VCaP (cell line): ENCODE data around the gene VGLL4.

ENCODE experiments used
- H3K27ac ChIP-seq: fragments of 450-650 bp; 2 replicates; pipeline ENCODE4 v1.5.1; 2017
- TF ChIP-seq, protein P1 (sequence below): fragments of 450-650 bp; conservative IDR thresholded peaks from 2 replicates; pipeline ENCODE4 v1.5.1; 2017; ENCODE audit warnings: mild to moderate bottlenecking, moderate library complexity

The VGLL4 gene

DNA sequence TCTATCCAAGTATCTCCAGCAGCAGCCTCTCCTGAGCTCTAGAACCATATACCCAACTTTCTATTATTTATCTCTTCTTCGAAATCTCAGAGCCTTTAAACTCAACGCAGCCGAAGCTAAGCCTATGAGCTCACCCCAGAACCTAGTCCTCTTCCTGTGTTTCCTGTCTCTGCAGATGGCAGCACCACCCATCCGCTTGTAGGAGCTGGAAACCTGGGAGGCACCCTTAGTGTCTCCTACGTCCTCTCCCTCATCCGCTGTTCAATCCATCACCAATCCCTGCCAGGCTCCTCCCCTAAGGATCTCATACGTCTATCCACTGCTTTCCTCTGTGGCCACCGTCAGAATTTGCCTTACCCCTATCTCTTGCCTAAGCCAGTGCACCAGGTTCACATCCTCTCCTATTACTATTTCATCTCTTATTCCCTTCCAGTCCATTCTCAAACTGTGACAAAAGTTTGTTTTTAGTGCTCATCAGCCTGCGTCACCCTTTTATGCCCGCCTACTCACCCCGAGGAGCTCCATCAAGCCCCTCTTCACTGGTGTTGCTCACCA is 9.6 kb downstream of the VGLL4 start:
- TF ChIP-seq, protein P1, sequence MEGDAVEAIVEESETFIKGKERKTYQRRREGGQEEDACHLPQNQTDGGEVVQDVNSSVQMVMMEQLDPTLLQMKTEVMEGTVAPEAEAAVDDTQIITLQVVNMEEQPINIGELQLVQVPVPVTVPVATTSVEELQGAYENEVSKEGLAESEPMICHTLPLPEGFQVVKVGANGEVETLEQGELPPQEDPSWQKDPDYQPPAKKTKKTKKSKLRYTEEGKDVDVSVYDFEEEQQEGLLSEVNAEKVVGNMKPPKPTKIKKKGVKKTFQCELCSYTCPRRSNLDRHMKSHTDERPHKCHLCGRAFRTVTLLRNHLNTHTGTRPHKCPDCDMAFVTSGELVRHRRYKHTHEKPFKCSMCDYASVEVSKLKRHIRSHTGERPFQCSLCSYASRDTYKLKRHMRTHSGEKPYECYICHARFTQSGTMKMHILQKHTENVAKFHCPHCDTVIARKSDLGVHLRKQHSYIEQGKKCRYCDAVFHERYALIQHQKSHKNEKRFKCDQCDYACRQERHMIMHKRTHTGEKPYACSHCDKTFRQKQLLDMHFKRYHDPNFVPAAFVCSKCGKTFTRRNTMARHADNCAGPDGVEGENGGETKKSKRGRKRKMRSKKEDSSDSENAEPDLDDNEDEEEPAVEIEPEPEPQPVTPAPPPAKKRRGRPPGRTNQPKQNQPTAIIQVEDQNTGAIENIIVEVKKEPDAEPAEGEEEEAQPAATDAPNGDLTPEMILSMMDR: no peak
- peak overlapping the region; percentile 71; the same call in 1 of the 2 replicates for H3K27ac ChIP-seq

DNA sequence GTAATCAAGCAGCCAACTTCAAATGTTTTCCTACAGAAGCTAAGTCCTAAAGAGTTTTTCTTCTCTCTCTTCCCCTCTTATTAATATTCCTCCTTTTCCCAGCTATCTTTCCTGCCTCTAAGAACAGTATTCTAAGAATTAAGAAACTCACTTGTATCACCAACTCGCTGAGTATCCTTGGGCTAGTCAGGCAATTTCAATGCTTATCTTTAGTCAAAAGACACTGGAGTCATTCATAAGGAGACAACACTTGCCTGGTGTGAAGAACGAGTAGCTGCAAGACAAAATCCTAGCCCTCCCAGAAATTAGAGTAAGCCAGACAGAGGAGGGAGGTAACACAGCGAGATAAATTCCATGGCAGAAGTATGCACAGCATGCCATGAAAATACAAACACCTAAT is 10.7 kb downstream of the VGLL4 start:
- H3K27ac ChIP-seq: peak overlapping the region; percentile 71
- TF ChIP-seq, protein P1: no peak

DNA sequence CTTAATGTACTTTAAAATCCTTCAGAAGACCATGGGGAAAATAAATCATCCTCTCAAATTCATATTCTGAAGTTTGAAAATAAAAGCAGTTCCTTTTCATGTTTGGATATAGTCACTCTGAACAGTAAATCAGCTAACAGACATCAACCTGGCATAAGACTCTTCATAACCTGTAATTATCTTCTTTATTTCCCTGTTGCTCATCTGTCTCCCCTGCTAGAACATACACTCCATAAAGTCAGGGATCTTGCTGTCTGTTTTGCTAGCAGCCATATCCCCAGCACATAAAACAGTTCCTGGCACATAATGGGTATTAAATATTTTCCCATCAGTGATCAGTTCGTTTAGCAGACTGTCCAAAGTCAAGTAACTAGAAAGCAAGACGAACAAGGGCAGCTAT is 11.2 kb downstream of the VGLL4 start:
- TF ChIP-seq, protein P1: no peak
- peak overlapping the region; percentile 71 for H3K27ac ChIP-seq

DNA sequence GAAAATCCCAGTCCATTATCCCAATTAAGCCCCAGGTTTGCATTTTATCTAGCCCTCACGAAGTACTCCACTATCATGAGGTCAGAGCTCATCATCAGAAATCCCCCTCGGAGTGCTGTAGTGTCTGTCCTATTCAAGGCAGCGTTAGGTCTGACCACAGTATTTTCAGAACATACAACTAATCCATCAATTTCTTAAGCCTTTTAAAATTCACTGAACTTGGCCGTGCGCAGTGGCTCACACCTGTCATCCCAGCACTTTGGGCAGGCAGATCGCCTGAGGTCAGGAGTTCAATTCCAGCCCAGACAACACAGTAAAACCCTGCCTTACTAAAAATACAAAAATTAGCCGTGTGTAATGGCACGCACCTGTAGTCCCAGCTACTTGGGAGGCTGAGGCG is 11.9 kb downstream of the VGLL4 start:
- TF ChIP-seq, protein P1: no peak
- peak overlapping the region; percentile 71 for H3K27ac ChIP-seq

DNA sequence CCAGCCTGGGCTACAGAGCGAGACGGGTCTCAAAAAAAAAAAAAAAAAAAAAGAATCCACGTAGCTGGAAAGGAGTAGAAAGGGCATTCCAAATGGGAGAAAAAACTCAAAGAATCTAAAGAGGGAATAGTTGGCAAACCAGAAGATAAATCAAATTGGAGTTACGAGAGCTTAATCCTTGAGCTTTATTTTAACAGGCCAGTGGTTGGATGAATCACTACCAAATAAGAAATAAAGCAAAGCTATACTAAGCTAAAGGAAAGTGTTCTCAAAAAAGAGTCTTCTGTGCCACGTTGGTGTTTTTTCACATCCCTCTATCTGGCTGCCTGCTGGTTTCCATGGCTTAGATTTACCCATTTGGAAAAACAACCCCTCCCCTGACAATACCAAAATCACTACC is 14.0 kb downstream of the VGLL4 start:
- TF ChIP-seq, protein P1: no peak
- no peak overlapping the region for H3K27ac ChIP-seq

DNA sequence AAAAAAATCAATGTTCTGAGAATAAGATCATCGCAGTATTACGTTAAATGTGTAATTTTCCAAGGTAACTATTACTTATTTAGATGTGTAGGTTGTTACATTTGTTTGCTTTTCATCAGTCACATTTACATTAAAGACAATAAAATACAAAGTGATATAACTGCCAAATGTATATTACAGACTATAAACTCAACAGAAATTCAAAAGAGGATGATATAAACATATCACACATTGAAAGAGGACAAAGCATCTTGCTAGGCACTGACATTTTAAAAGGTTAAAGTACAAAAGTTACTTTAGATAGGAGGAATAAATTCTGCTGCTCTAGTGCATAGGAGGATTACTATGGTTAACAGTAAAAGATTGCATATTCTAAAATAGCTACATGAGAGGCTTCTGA is 16.1 kb downstream of the VGLL4 start:
- TF ChIP-seq, protein P1: no peak
- H3K27ac ChIP-seq: no peak overlapping the region

DNA sequence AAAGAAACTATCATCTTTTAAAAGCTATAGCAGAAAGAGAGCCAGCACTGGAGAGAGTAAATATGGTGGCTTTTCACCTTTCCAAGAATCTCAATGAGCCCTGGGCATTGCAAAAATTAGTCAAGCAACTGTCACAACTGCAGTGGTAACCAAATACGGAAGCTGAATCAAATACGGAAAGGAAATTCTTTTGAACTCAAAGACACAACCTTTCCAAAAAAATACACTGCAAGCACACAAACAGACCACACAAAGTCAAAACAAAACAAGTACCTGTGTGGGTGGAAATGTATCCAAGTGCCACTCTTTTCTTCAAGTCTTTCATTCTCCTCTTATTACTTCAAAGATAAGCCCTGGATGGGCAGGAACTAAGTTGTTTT is 17.6 kb downstream of the VGLL4 start:
- TF ChIP-seq, protein P1: no peak
- no peak overlapping the region for H3K27ac ChIP-seq
